GM21360 (cell line): ENCODE measurements around the gene AQP4.

Experiments used
- ATAC-seq: cut with Tn5 transposase; IDR thresholded peaks from one replicate; pipeline ENCODE4 v1.9.1; 2021; ENCODE audit warnings: mild to moderate bottlenecking, moderate library complexity; ENCODE audit not compliant: unreplicated experiment

AQP4 gene

GRCh38 chr18:26865557-26865956, at the start of gene AQP4:
AQP4 (minus strand) TSS chr18:26865707; CDS start chr18:26865689, 18 bp downstream.
- no peak for ATAC-seq

GRCh38 chr18:26911840-26912239, 46.3 kb upstream of the AQP4 start:
- no peak for ATAC-seq

- no peak for ATAC-seq
Measured at GRCh38 chr18:26909599-26910290, 44.2 kb upstream of the AQP4 start.

GRCh38 chr18:26908906-26909305, 43.4 kb upstream of the AQP4 start:
- no peak for ATAC-seq

GRCh38 chr18:26902291-26902690, 36.8 kb upstream of the AQP4 start:
- ATAC-seq = no peak

GRCh38 chr18:26901020-26901419, 35.5 kb upstream of the AQP4 start:
- ATAC-seq = no peak

GRCh38 chr18:26894426-26894825, 28.9 kb upstream of the AQP4 start:
- no peak for ATAC-seq

- ATAC-seq = no peak
Measured at GRCh38 chr18:26893996-26894395, 28.5 kb upstream of the AQP4 start.

GRCh38 chr18:26888259-26888658, 22.8 kb upstream of the AQP4 start:
- no peak for ATAC-seq

GRCh38 chr18:26875040-26875654, 9.6 kb upstream of the AQP4 start:
- ATAC-seq = no peak

- no peak for ATAC-seq
Measured at GRCh38 chr18:26874283-26874682, 8.8 kb upstream of the AQP4 start.

- ATAC-seq = peak; percentile 62
Measured at GRCh38 chr18:26869640-26870039, 4.1 kb upstream of the AQP4 start.

- no peak for ATAC-seq
Measured at GRCh38 chr18:26868968-26869586, 3.6 kb upstream of the AQP4 start.

GRCh38 chr18:26867471-26867870, 2.0 kb upstream of the AQP4 start:
- no peak for ATAC-seq

- peak; percentile 41 for ATAC-seq
Measured at GRCh38 chr18:26864658-26865057, 849 bp downstream of the AQP4 start.

- peak; percentile 39 for ATAC-seq
Measured at GRCh38 chr18:26863921-26864497, 1.5 kb downstream of the AQP4 start.

GRCh38 chr18:26863122-26863879, 2.2 kb downstream of the AQP4 start:
- no peak for ATAC-seq

GRCh38 chr18:26862084-26862483, 3.4 kb downstream of the AQP4 start:
- ATAC-seq = no peak

GRCh38 chr18:26854292-26854881, 11.1 kb downstream of the AQP4 start:
- no peak for ATAC-seq

- ATAC-seq = no peak
Measured at GRCh38 chr18:26853401-26853800, 12.1 kb downstream of the AQP4 start.

GRCh38 chr18:26843760-26844159, 21.7 kb downstream of the AQP4 start:
- no peak for ATAC-seq
